SH-SY5Y (cell line): ENCODE data around the gene CLMN.

ENCODE experiments used
- GATA2 ChIP-seq: IDR thresholded peaks from 2 replicates; pipeline ENCODE4 v1.6.1; 2011; ENCODE audit warnings: mild to moderate bottlenecking, low read depth, low read length
- GATA3 ChIP-seq: IDR thresholded peaks from 2 replicates; pipeline ENCODE4 v1.6.1; 2011; ENCODE audit warnings: low read depth, mild to moderate bottlenecking, low read length, moderate library complexity

DNA sequence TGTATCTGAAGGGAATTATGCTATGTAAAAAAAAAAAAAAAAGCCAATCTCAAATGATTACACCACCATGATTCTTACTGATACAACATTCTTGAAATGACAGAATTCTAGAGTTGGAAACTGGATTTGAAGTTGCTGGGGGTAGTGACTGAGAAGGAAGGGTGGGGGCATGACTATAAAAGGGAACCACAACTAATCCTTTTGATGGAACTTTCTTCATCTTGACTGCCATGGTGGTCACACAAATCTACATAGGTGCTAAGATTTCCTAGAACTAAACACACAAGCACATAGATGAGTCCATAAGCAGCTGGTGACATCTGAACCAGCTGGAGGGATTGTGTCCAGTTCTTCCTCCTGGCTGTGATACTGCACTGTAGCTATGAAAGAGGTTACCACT lies 51.4 kb downstream of the CLMN start:
- TF ChIP-seq GATA2: no peak
- no peak for TF ChIP-seq GATA3
